GM10266 (cell line): Measurements from ENCODE around the gene GPR107.

Experiments
- DNase-seq: peaks from one replicate; pipeline ENCODE4 v3.0.0; 2012; ENCODE audit errors: extremely low spot score
- CTCF ChIP-seq: IDR thresholded peaks from 2 replicates; pipeline ENCODE4 v1.5.1; 2012; ENCODE audit warnings: mild to moderate bottlenecking, low read depth; ENCODE audit not compliant: control insufficient read depth, insufficient read depth; ENCODE audit errors: missing control alignments

Gene GPR107

GRCh38 chr9:130159057-130159456 is 105.4 kb downstream of the GPR107 start:
- no peak for DNase-seq
- no peak for TF ChIP-seq CTCF

- no peak for TF ChIP-seq CTCF
- no peak for DNase-seq
These were observed 106.4 kb downstream of the GPR107 start for GRCh38 chr9:130159915-130160670.

GRCh38 chr9:130160862-130161470 is 107.3 kb downstream of the GPR107 start:
- TF ChIP-seq CTCF, result no peak
- no peak for DNase-seq

GRCh38 chr9:130165579-130165978 is 111.9 kb downstream of the GPR107 start:
- DNase-seq, result no peak
- no peak for TF ChIP-seq CTCF

GRCh38 chr9:130166399-130166798 is 112.7 kb downstream of the GPR107 start:
- DNase-seq, result no peak
- TF ChIP-seq CTCF, result no peak

GRCh38 chr9:130167927-130168326 is 114.2 kb downstream of the GPR107 start:
- TF ChIP-seq CTCF, result no peak
- DNase-seq, result no peak
